Aorta (tissue), 5 donors: Measurements from ENCODE around the gene SLIT1. TPM values are rescaled to one million over a fixed set of nuclear protein-coding genes. Genes with fewer than 3 reads are reported as not detected.

Experiments
- ATAC-seq: fragments of 200-7000 bp; cut with Tn5 transposase; one replicate; pipeline ENCODE4 v1.9.1; 2022; ENCODE audit warnings: moderate library complexity; ENCODE audit not compliant: low FRiP score
- DNase-seq, 2 donors: peaks; one replicate each; pipeline ENCODE4 v3.0.0-alpha.2; 2020
- H3K27ac ChIP-seq, 2 donors: one replicate each; pipeline ENCODE4 v1.5.1; 2013; ENCODE audit warnings: low read length in 2 of 2, mild to moderate bottlenecking in 2 of 2, moderate library complexity in 2 of 2, control low read depth in 1 of 2, inconsistent platforms in 1 of 2, low read depth in 1 of 2
- H3K27me3 ChIP-seq, 2 donors: one replicate each; pipeline ENCODE4 v1.6.1; 2013; ENCODE audit warnings: control low read depth in 1 of 2, low read length in 1 of 2, mild to moderate bottlenecking in 1 of 2, moderate library complexity in 1 of 2; ENCODE audit not compliant: insufficient read depth in 2 of 2, control insufficient read depth in 1 of 2
- H3K36me3 ChIP-seq, 2 donors: one replicate each; pipeline ENCODE4 v1.6.1; 2013; ENCODE audit warnings: control low read depth in 1 of 2, low read length in 1 of 2, mild to moderate bottlenecking in 1 of 2; ENCODE audit not compliant: insufficient read depth in 2 of 2, control insufficient read depth in 1 of 2
- H3K4me1 ChIP-seq, 2 donors: one replicate each; pipeline ENCODE4 v1.6.1; 2013; ENCODE audit warnings: low read length in 2 of 2, control low read depth in 1 of 2, mild to moderate bottlenecking in 1 of 2, moderate library complexity in 1 of 2; ENCODE audit not compliant: insufficient read depth in 2 of 2, control insufficient read depth in 1 of 2
- H3K4me3 ChIP-seq, 2 donors: one replicate each; pipeline ENCODE4 v1.5.1; 2013; ENCODE audit warnings: low read length in 2 of 2, control low read depth in 1 of 2, mild to moderate bottlenecking in 1 of 2
- H3K9me3 ChIP-seq: one replicate; pipeline ENCODE4 v1.6.1; 2013; ENCODE audit warnings: mild to moderate bottlenecking, low read length; ENCODE audit not compliant: control insufficient read depth
- WGBS, 2 donors: extraction: QIAGEN DNeasy Blood & Tissue Kit; methylation state at CpG; one replicate each; pipeline ENCODE4 v1.1.7; 2013; 5-methylcytosine and 5-hydroxymethylcytosine counted together
- intact Hi-C, 2 donors: fragments of 100-400 bp; cut with DNase I; formaldehyde crosslinking; loops; one replicate each; pipeline versions ENCODE4 v1.14.2 to v1.15.0; 2022
- polyA plus RNA-seq, 2 donors: library from polyadenylated mRNA; stranded (reverse); fragments of 200-250 nt; gene quantifications; one replicate each; pipeline ENCODE4 v1.2.3, GENCODE V29; 2013
- total RNA-seq, 2 donors: library from RNA; stranded (reverse); fragmentation: NEBNext Ultra II Directional; extraction: Animal tissue kit (Norgen Biotek cat#: 25700); gene quantifications; one replicate each; pipeline ENCODE4 v1.2.1, GENCODE V29; 2021
- donor health status: healthy with polysubstance abuse.
- donor health status: Bipolar disorder and iron deficiency.
- donor health status: DM: no; HTN: no; CAD: no.
- donor health status: DM: no; HTN: no; CAD: no.
- donor health status: DM: yes; HTN: yes; CAD: no.

The SLIT1 gene
- total and polyA plus RNA-seq, 4 donors: 0.13 to 0.42 (median 0.22) TPM

GRCh38 chr10:97000487-97001182 is 185.1 kb downstream of the SLIT1 start:
- no peak for ATAC-seq
- intact Hi-C loops: no loop called here
- Histone ChIP-seq H3K4me3 (no peak overlapping the region), H3K27ac (no peak overlapping the region), H3K36me3 (no peaks in the 10 kb centered on the region), H3K27me3 (no peaks in the 10 kb centered on the region), H3K4me1 (peaks cover 0 to 7% of the 10 kb centered on the region in 2 donors), H3K9me3 (no peaks in the 10 kb centered on the region)
- no peak for DNase-seq
- WGBS, 2 donors: 93% methylated on average over 25 of the region's 25 CpGs

GRCh38 chr10:96999987-97000386 is 185.8 kb downstream of the SLIT1 start:
- intact Hi-C loops: no loop called here
- Histone ChIP-seq H3K4me3 (no peak overlapping the region), H3K27ac (no peak overlapping the region), H3K36me3 (no peaks in the 10 kb centered on the region), H3K4me1 (peaks cover 0 to 7% of the 10 kb centered on the region in 2 donors), H3K27me3 (no peaks in the 10 kb centered on the region), H3K9me3 (no peaks in the 10 kb centered on the region)
- no peak for DNase-seq
- ATAC-seq: no peak
- WGBS, 2 donors: 94% methylated on average over 4 of the region's 4 CpGs

GRCh38 chr10:96999337-96999736 is 186.4 kb downstream of the SLIT1 start:
- H3K27ac ChIP-seq: no peak overlapping the region
- no peak overlapping the region for H3K4me3 ChIP-seq
- ATAC-seq (no peak), DNase-seq (no peak)
- no peaks in the 10 kb centered on the region for H3K27me3 ChIP-seq
- 93 to 97% methylated on average over 4 of the region's 4 CpGs for WGBS, 2 donors
- intact Hi-C loops: no loop called here
- H3K36me3 ChIP-seq: no peaks in the 10 kb centered on the region
- H3K9me3 ChIP-seq: no peaks in the 10 kb centered on the region
- H3K4me1 ChIP-seq: peaks cover 0 to 7% of the 10 kb centered on the region in 2 donors

- H3K27ac ChIP-seq: no peak overlapping the region
- DNase-seq (no peak), ATAC-seq (no peak)
- 72 to 76% methylated on average over 14 of the region's 14 CpGs for WGBS, 2 donors
- H3K27me3 ChIP-seq: no peaks in the 10 kb centered on the region
- intact Hi-C loops: no loop called here
- H3K9me3 ChIP-seq: no peaks in the 10 kb centered on the region
- no peak overlapping the region for H3K4me3 ChIP-seq
- no peaks in the 10 kb centered on the region for H3K36me3 ChIP-seq
- H3K4me1 ChIP-seq: peaks cover 0 to 7% of the 10 kb centered on the region in 2 donors
Observed at GRCh38 chr10:96998329-96998888, 187.3 kb downstream of the SLIT1 start.

- H3K27me3 ChIP-seq: no peaks in the 10 kb centered on the region
- H3K36me3 ChIP-seq: no peaks in the 10 kb centered on the region
- DNase-seq (no peak), ATAC-seq (no peak)
- H3K4me3 ChIP-seq: no peak overlapping the region
- WGBS, 2 donors: 20 to 21% methylated on average over 6 of the region's 6 CpGs
- no peaks in the 10 kb centered on the region for H3K9me3 ChIP-seq
- no peak overlapping the region for H3K27ac ChIP-seq
- peaks cover 0 to 7% of the 10 kb centered on the region in 2 donors for H3K4me1 ChIP-seq
- intact Hi-C loops: no loop called here
Observed at GRCh38 chr10:96996275-96996965, 189.3 kb downstream of the SLIT1 start.

- H3K27me3 ChIP-seq: no peaks in the 10 kb centered on the region
- DNase-seq (no peak), ATAC-seq (no peak)
- H3K4me3 ChIP-seq: no peak overlapping the region
- H3K36me3 ChIP-seq: no peaks in the 10 kb centered on the region
- peaks cover 0 to 7% of the 10 kb centered on the region in 2 donors for H3K4me1 ChIP-seq
- no peak overlapping the region for H3K27ac ChIP-seq
- intact Hi-C loops: no loop called here
- WGBS, 2 donors: 87 to 90% methylated on average over 4 of the region's 4 CpGs
- H3K9me3 ChIP-seq: no peaks in the 10 kb centered on the region
Observed at GRCh38 chr10:96995851-96996250, 189.9 kb downstream of the SLIT1 start.

- ATAC-seq (no peak), DNase-seq (no peak)
- no peaks in the 10 kb centered on the region for H3K27me3 ChIP-seq
- no peak overlapping the region for H3K27ac ChIP-seq
- intact Hi-C loops: no loop called here
- WGBS, 2 donors: 91 to 94% methylated on average over 1 of the region's 1 CpG
- no peak overlapping the region for H3K4me3 ChIP-seq
- peaks cover 0 to 7% of the 10 kb centered on the region in 2 donors for H3K4me1 ChIP-seq
- H3K36me3 ChIP-seq: no peaks in the 10 kb centered on the region
- H3K9me3 ChIP-seq: no peaks in the 10 kb centered on the region
Observed at GRCh38 chr10:96992721-96993120, 193.0 kb downstream of the SLIT1 start.

- Histone ChIP-seq H3K27ac (peak overlapping the region in 1 of 2 donors; percentile 26), H3K27me3 (no peaks in the 10 kb centered on the region), H3K4me1 (peaks cover 0 to 4% of the 10 kb centered on the region in 2 donors), H3K36me3 (peaks cover 0 to 2% of the 10 kb centered on the region in 2 donors), H3K9me3 (no peaks in the 10 kb centered on the region), H3K4me3 (no peak overlapping the region)
- no peak for DNase-seq
- no peak for ATAC-seq
- 22 to 27% methylated on average over 7 of the region's 7 CpGs for WGBS, 2 donors
- intact Hi-C loops: no loop called here
Observed at GRCh38 chr10:96991313-96991841, 194.4 kb downstream of the SLIT1 start.
